ENCODE results near the gene GNA12.

DNA sequence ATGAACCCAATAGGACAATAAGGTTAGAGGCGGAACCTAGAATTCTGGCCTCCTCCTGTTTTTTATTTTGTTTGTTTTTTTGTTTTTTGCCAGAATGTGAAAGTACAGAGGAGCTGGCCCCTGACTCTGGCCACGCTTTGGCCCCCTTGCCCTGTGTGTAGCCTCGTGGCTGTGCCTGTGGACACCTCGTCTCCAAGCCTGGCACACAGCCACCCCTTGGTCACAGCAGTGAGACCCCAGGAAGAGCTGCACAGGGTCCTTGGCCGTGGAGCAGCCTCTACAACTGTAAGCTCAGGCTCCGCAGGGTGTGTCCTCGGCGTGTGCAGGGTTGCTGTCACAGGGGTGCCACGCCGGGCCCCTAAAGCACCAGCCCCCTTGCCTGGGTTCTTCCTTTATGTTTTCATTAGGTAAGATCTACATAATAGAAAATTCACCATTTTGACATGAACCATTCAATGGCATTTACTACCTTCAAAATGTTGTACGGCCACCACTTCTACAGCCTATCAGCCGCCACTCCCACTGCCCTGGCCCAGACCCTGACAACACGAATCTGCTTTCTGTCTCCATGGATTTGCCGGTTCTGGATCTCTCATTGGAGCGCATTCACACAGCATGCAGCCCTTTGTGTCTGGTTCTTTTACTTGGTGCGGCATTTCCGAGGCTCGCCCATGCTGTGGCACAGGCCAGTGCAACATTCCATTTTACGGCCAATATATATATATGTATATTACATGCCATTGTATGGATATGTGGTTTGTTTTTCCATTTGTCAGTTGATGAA lies 105.2 kb downstream of the GNA12 start:
- no peak for TF ChIP-seq POLR2A (IDR thresholded peaks at IDR 0.05)
- TF ChIP-seq, protein P1, sequence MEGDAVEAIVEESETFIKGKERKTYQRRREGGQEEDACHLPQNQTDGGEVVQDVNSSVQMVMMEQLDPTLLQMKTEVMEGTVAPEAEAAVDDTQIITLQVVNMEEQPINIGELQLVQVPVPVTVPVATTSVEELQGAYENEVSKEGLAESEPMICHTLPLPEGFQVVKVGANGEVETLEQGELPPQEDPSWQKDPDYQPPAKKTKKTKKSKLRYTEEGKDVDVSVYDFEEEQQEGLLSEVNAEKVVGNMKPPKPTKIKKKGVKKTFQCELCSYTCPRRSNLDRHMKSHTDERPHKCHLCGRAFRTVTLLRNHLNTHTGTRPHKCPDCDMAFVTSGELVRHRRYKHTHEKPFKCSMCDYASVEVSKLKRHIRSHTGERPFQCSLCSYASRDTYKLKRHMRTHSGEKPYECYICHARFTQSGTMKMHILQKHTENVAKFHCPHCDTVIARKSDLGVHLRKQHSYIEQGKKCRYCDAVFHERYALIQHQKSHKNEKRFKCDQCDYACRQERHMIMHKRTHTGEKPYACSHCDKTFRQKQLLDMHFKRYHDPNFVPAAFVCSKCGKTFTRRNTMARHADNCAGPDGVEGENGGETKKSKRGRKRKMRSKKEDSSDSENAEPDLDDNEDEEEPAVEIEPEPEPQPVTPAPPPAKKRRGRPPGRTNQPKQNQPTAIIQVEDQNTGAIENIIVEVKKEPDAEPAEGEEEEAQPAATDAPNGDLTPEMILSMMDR (IDR thresholded peaks at IDR 0.05 in 8 of 11, conservative IDR thresholded peaks at IDR 0.05 in 3 of 11), result no peak

All from spleen (tissue), 7 donors.